Measurements from ENCODE around the gene DIAPH2.
"Not testable (repeated sequence)": the region's sequence is repeated elsewhere in the genome, so short reads cannot be mapped to it uniquely, and the experiment has no call there.

DIAPH2 gene

GRCh38 chrX:96715481-96715880 lies 30.8 kb downstream of the DIAPH2 start:
- DNase-seq, result no peak

- no peak for DNase-seq
Observed at GRCh38 chrX:96719161-96719875, 34.7 kb downstream of the DIAPH2 start.

- no peak for DNase-seq
Observed at GRCh38 chrX:96721354-96721753, 36.7 kb downstream of the DIAPH2 start.

GRCh38 chrX:96722781-96723180 lies 38.1 kb downstream of the DIAPH2 start:
- no peak for DNase-seq

GRCh38 chrX:96729053-96729452 lies 44.4 kb downstream of the DIAPH2 start:
- no peak for DNase-seq

GRCh38 chrX:96729868-96730643 lies 45.4 kb downstream of the DIAPH2 start:
- no peak for DNase-seq

GRCh38 chrX:96731000-96731399 lies 46.4 kb downstream of the DIAPH2 start:
- not testable (repeated sequence) for DNase-seq

GRCh38 chrX:96743367-96744073 lies 58.9 kb downstream of the DIAPH2 start:
- DNase-seq, result no peak

GRCh38 chrX:96752781-96753180 lies 68.1 kb downstream of the DIAPH2 start:
- no peak for DNase-seq

GRCh38 chrX:96753230-96753629 lies 68.6 kb downstream of the DIAPH2 start:
- no peak for DNase-seq

- DNase-seq, result no peak
Observed at GRCh38 chrX:96756491-96756890, 71.8 kb downstream of the DIAPH2 start.

GRCh38 chrX:96761566-96761965 lies 76.9 kb downstream of the DIAPH2 start:
- no peak for DNase-seq

GRCh38 chrX:96763608-96764007 lies 79.0 kb downstream of the DIAPH2 start:
- DNase-seq, result no peak

- no peak for DNase-seq
Observed at GRCh38 chrX:96764864-96765263, 80.2 kb downstream of the DIAPH2 start.

GRCh38 chrX:96770315-96770714 lies 85.7 kb downstream of the DIAPH2 start:
- DNase-seq, result no peak

GRCh38 chrX:96771486-96771885 lies 86.8 kb downstream of the DIAPH2 start:
- no peak for DNase-seq

- no peak for DNase-seq
Observed at GRCh38 chrX:96774116-96774515, 89.5 kb downstream of the DIAPH2 start.

GRCh38 chrX:96776966-96777365 lies 92.3 kb downstream of the DIAPH2 start:
- no peak for DNase-seq

- DNase-seq, result no peak
Observed at GRCh38 chrX:96791559-96791958, 106.9 kb downstream of the DIAPH2 start.

GRCh38 chrX:96792047-96792446 lies 107.4 kb downstream of the DIAPH2 start:
- no peak for DNase-seq

- DNase-seq, result no peak
Observed at GRCh38 chrX:96798982-96799381, 114.3 kb downstream of the DIAPH2 start.

GRCh38 chrX:96807318-96807717 lies 122.7 kb downstream of the DIAPH2 start:
- no peak for DNase-seq
